DOHH2 (cell line): ENCODE measurements around the gene KCNMA1.

Experiments
- H3F3A ChIP-seq: fragments of 200-600 bp; sonication (generic), shearing (Covaris generic); 2 replicates; pipeline ENCODE4 v1.6.0; 2016; ENCODE audit warnings: antibody characterized with exemption, mild to moderate bottlenecking; ENCODE audit not compliant: control insufficient read depth, insufficient read depth
- H3K27ac ChIP-seq: fragments of 200-600 bp; sonication (generic); 2 replicates; pipeline ENCODE4 v1.5.1; 2014; ENCODE audit warnings: low read depth, mild to moderate bottlenecking, low read length, moderate library complexity
- H3K27me3 ChIP-seq: fragments of 200-600 bp; sonication (generic); 2 replicates; pipeline ENCODE4 v1.6.1; 2014; ENCODE audit warnings: mild to moderate bottlenecking, low read length, mixed read lengths; ENCODE audit not compliant: control insufficient read depth
- H3K36me3 ChIP-seq: fragments of 200-600 bp; sonication (generic); 2 replicates; pipeline ENCODE4 v1.6.1; 2014; ENCODE audit warnings: mild to moderate bottlenecking, low read length, moderate library complexity, mixed read lengths; ENCODE audit not compliant: control insufficient read depth
- H3K4me1 ChIP-seq: fragments of 200-600 bp; sonication (generic); 2 replicates; pipeline ENCODE4 v1.6.1; 2014; ENCODE audit warnings: mild to moderate bottlenecking, low read length, mixed read lengths; ENCODE audit not compliant: control insufficient read depth
- H3K4me2 ChIP-seq: fragments of 200-600 bp; sonication (generic); 2 replicates; pipeline ENCODE4 v1.6.0; 2014; ENCODE audit warnings: mild to moderate bottlenecking, low read length, moderate library complexity
- H3K4me3 ChIP-seq: fragments of 200-600 bp; sonication (generic); 2 replicates; pipeline ENCODE4 v1.5.1; 2014; ENCODE audit warnings: mild to moderate bottlenecking, low read length, mixed read lengths
- H3K79me2 ChIP-seq: fragments of 200-600 bp; sonication (generic); 2 replicates; pipeline ENCODE4 v1.6.1; 2014; ENCODE audit warnings: mild to moderate bottlenecking, low read length, mixed read lengths; ENCODE audit not compliant: control insufficient read depth
- H3K9me2 ChIP-seq: fragments of 200-600 bp; sonication (generic); replicated peaks from 2 replicates; pipeline ENCODE4 v1.6.1; 2014; ENCODE audit warnings: mild to moderate bottlenecking, low read length, mixed read lengths; ENCODE audit not compliant: control insufficient read depth
- H3K9me3 ChIP-seq: fragments of 200-600 bp; sonication (generic); 2 replicates; pipeline ENCODE4 v1.6.1; 2014; ENCODE audit warnings: antibody characterized with exemption, low read length, mixed read lengths; ENCODE audit not compliant: control insufficient read depth, insufficient read depth
- H4K20me1 ChIP-seq: fragments of 200-600 bp; sonication (generic); 2 replicates; pipeline ENCODE4 v1.6.0; 2014; ENCODE audit warnings: low read depth, mild to moderate bottlenecking, antibody characterized with exemption, low read length, moderate library complexity; ENCODE audit not compliant: control insufficient read depth, insufficient read depth
- CTCF ChIP-seq: fragments of 200-600 bp; sonication (generic); IDR thresholded peaks from one replicate; pipeline ENCODE4 v1.5.1; 2014; ENCODE audit warnings: antibody characterized with exemption, mild to moderate bottlenecking, low read depth, low read length; ENCODE audit not compliant: poor library complexity, severe bottlenecking
- EZH2phosphoT487 ChIP-seq: fragments of 200-600 bp; sonication (generic); IDR thresholded peaks from 2 replicates; pipeline ENCODE4 v1.6.1; 2017; ENCODE audit warnings: borderline replicate concordance, mild to moderate bottlenecking, antibody characterized with exemption, low read length, moderate library complexity, mixed read lengths

KCNMA1 gene

GRCh38 chr10:76922666-76923065, 714.9 kb downstream of the KCNMA1 start:
- no peaks in the 10 kb centered on the region for H4K20me1 ChIP-seq
- H3K36me3 ChIP-seq, result no peaks in the 10 kb centered on the region
- H3K9me2 ChIP-seq, result no peaks in the 10 kb centered on the region
- H3K27ac ChIP-seq, result no peak overlapping the region
- TF ChIP-seq EZH2phosphoT487, result no peak
- no peak for TF ChIP-seq CTCF
- H3K4me3 ChIP-seq, result no peak overlapping the region
- H3K79me2 ChIP-seq, result no peaks in the 10 kb centered on the region
- H3K4me1 ChIP-seq, result no peaks in the 10 kb centered on the region
- H3K27me3 ChIP-seq, result no peaks in the 10 kb centered on the region
- H3K4me2 ChIP-seq, result no peak overlapping the region
- H3K9me3 ChIP-seq, result no peaks in the 10 kb centered on the region
- H3F3A ChIP-seq, result no peaks in the 10 kb centered on the region

- H3K27me3 ChIP-seq, result no peaks in the 10 kb centered on the region
- H4K20me1 ChIP-seq, result no peaks in the 10 kb centered on the region
- no peaks in the 10 kb centered on the region for H3F3A ChIP-seq
- H3K4me1 ChIP-seq, result no peaks in the 10 kb centered on the region
- TF ChIP-seq CTCF (no peak), EZH2phosphoT487 (no peak)
- H3K27ac ChIP-seq, result no peak overlapping the region
- no peaks in the 10 kb centered on the region for H3K9me3 ChIP-seq
- no peaks in the 10 kb centered on the region for H3K79me2 ChIP-seq
- H3K36me3 ChIP-seq, result no peaks in the 10 kb centered on the region
- H3K9me2 ChIP-seq, result no peaks in the 10 kb centered on the region
- no peak overlapping the region for H3K4me2 ChIP-seq
- no peak overlapping the region for H3K4me3 ChIP-seq
Measured at GRCh38 chr10:76921383-76922010, 716.1 kb downstream of the KCNMA1 start.

GRCh38 chr10:76920581-76920980, 717.0 kb downstream of the KCNMA1 start:
- Histone ChIP-seq H3K4me3 (no peak overlapping the region), H3K79me2 (no peaks in the 10 kb centered on the region), H3F3A (no peaks in the 10 kb centered on the region), H3K27ac (no peak overlapping the region), H3K9me2 (no peaks in the 10 kb centered on the region), H3K27me3 (no peaks in the 10 kb centered on the region), H4K20me1 (no peaks in the 10 kb centered on the region), H3K36me3 (no peaks in the 10 kb centered on the region), H3K4me1 (no peaks in the 10 kb centered on the region), H3K9me3 (no peaks in the 10 kb centered on the region), H3K4me2 (no peak overlapping the region)
- no peak for TF ChIP-seq CTCF
- TF ChIP-seq EZH2phosphoT487, result no peak
